ENCODE results near the gene B3GAT1. TPM values are rescaled to one million over a fixed set of nuclear protein-coding genes. Genes with fewer than 3 reads are reported as not detected.

B3GAT1 gene
- total RNA-seq, 3 donors from 2014 or later = 0.16 to 2.9 (median 2.8) TPM

GRCh38 chr11:134338654-134339053 lies 73.4 kb downstream of the B3GAT1 start:
- intact Hi-C loops (cut with DNase I; ENCODE audit: low total_unique reads) = no loop called here

GRCh38 chr11:134338068-134338467 lies 74.0 kb downstream of the B3GAT1 start:
- Histone ChIP-seq H3K4me3 (no peak overlapping the region), H3K9me3 (no peaks in the 10 kb centered on the region), H3K27ac (no peak overlapping the region), H3K4me1 (no peaks in the 10 kb centered on the region), H3K27me3 (no peaks in the 10 kb centered on the region), H3K36me3 (no peaks in the 10 kb centered on the region)
- DNase-seq (ENCODE audit: low spot score in 2 of 2) = no peak
- intact Hi-C loops (cut with DNase I; ENCODE audit: low total_unique reads) = no loop called here
- TF ChIP-seq POLR2A (IDR thresholded peaks at IDR 0.05) (no peak), POLR2AphosphoS5 (IDR thresholded peaks at IDR 0.05) (no peak), CTCF (IDR thresholded peaks at IDR 0.05) (no peak)

More at GRCh38 chr11:134338654-134339053, 73.4 kb downstream of the B3GAT1 start:
- H3K4me3 ChIP-seq = no peak overlapping the region
- H3K9me3 ChIP-seq = no peaks in the 10 kb centered on the region
- TF ChIP-seq POLR2AphosphoS5 (IDR thresholded peaks at IDR 0.05) = no peak
- no peak for TF ChIP-seq POLR2A (IDR thresholded peaks at IDR 0.05)
- no peak for TF ChIP-seq CTCF (IDR thresholded peaks at IDR 0.05)
- no peak overlapping the region for H3K27ac ChIP-seq
- H3K36me3 ChIP-seq = no peaks in the 10 kb centered on the region
- H3K27me3 ChIP-seq = no peaks in the 10 kb centered on the region
- DNase-seq (ENCODE audit: low spot score in 2 of 2) = no peak
- H3K4me1 ChIP-seq = no peaks in the 10 kb centered on the region

GRCh38 chr11:134337051-134337450 lies 75.0 kb downstream of the B3GAT1 start:
- H3K4me3 ChIP-seq = no peak overlapping the region
- H3K4me1 ChIP-seq = no peaks in the 10 kb centered on the region
- H3K9me3 ChIP-seq = no peaks in the 10 kb centered on the region
- no peaks in the 10 kb centered on the region for H3K27me3 ChIP-seq
- no peak overlapping the region for H3K27ac ChIP-seq
- no peak for TF ChIP-seq POLR2AphosphoS5 (IDR thresholded peaks at IDR 0.05)
- no peak for TF ChIP-seq POLR2A (IDR thresholded peaks at IDR 0.05)
- no peak for TF ChIP-seq CTCF (IDR thresholded peaks at IDR 0.05)
- no peaks in the 10 kb centered on the region for H3K36me3 ChIP-seq
- intact Hi-C loops (cut with DNase I; ENCODE audit: low total_unique reads) = no loop called here
- no peak for DNase-seq (ENCODE audit: low spot score in 2 of 2)

GRCh38 chr11:134334796-134335571 lies 77.1 kb downstream of the B3GAT1 start:
- intact Hi-C loops (cut with DNase I; ENCODE audit: low total_unique reads) = no loop called here
- H3K27me3 ChIP-seq = no peaks in the 10 kb centered on the region
- no peak overlapping the region for H3K4me3 ChIP-seq
- no peaks in the 10 kb centered on the region for H3K9me3 ChIP-seq
- TF ChIP-seq POLR2A (IDR thresholded peaks at IDR 0.05) (no peak), POLR2AphosphoS5 (IDR thresholded peaks at IDR 0.05) (no peak), CTCF (IDR thresholded peaks at IDR 0.05) (no peak)
- H3K27ac ChIP-seq = no peak overlapping the region
- no peak for DNase-seq (ENCODE audit: low spot score in 2 of 2)
- no peaks in the 10 kb centered on the region for H3K4me1 ChIP-seq
- H3K36me3 ChIP-seq = no peaks in the 10 kb centered on the region

GRCh38 chr11:134333946-134334345 lies 78.1 kb downstream of the B3GAT1 start:
- intact Hi-C loops (cut with DNase I; ENCODE audit: low total_unique reads) = no loop called here
- DNase-seq (ENCODE audit: low spot score in 2 of 2) = no peak

More at GRCh38 chr11:134333946-134334345, 78.1 kb downstream of the B3GAT1 start:
- Histone ChIP-seq H3K4me3 (no peak overlapping the region), H3K4me1 (no peaks in the 10 kb centered on the region), H3K36me3 (no peaks in the 10 kb centered on the region), H3K9me3 (no peaks in the 10 kb centered on the region), H3K27ac (no peak overlapping the region), H3K27me3 (no peaks in the 10 kb centered on the region)
- TF ChIP-seq POLR2A (IDR thresholded peaks at IDR 0.05) (no peak), POLR2AphosphoS5 (IDR thresholded peaks at IDR 0.05) (no peak), CTCF (IDR thresholded peaks at IDR 0.05) (no peak)

Data from breast epithelium (tissue), 4 donors.